ENCODE data around the gene TICRR. TPM values are rescaled to one million over a fixed set of nuclear protein-coding genes. Genes with fewer than 3 reads are reported as not detected.

The TICRR gene
- total RNA-seq = 4.3 TPM

GRCh38 chr15:89575146-89575655 lies at the start of gene TICRR:
TICRR (plus strand) TSS chr15:89575469; CDS start chr15:89575587, 118 bp downstream.

GRCh38 chr15:89654847-89655805 lies 79.9 kb downstream of the TICRR start, which contains the start of gene KIF7:
KIF7 (minus strand) TSS chr15:89655467; CDS start chr15:89652930, 2,537 bp downstream.

Other genes with a start within 250 kb of the TICRR start
- gene POLG, start 240.6 kb upstream of the TICRR start, total RNA-seq = 75.6 TPM
- 11.7 TPM for gene RHCG, start 78.9 kb upstream of the TICRR start, total RNA-seq
- 16.9 TPM for gene KIF7, start 80.0 kb downstream of the TICRR start, total RNA-seq
- gene PLIN1, start 103.9 kb downstream of the TICRR start, total RNA-seq = 11.3 TPM
- 11.7 TPM for gene PEX11A, start 115.3 kb downstream of the TICRR start, total RNA-seq
- gene WDR93, start 115.3 kb downstream of the TICRR start, total RNA-seq = 1.6 TPM
- gene MESP1, start 175.8 kb downstream of the TICRR start, total RNA-seq = 1.3 TPM
- gene MESP2, start 200.9 kb downstream of the TICRR start, total RNA-seq = 0.41 TPM
- 64.5 TPM for gene ANPEP, start 239.4 kb downstream of the TICRR start, total RNA-seq

Data from metanephros (tissue), 1 donor.